Measurements from ENCODE around the gene EFEMP1. TPM values are rescaled to one million over a fixed set of nuclear protein-coding genes. Genes with fewer than 3 reads are reported as not detected.

EFEMP1 gene
- total and polyA plus RNA-seq, 4 donors, result 0.65 to 11.5 (median 6.5) TPM

- no peaks in the 10 kb centered on the region for H3K9me3 ChIP-seq (ENCODE audit: control insufficient read depth in 4 of 4, low read length in 3 of 4)
- H3K36me3 ChIP-seq (ENCODE audit: control insufficient read depth in 4 of 4, insufficient read depth in 3 of 4, low read depth in 1 of 4, low read length in 3 of 4), result no peaks in the 10 kb centered on the region
- H3K4me3 ChIP-seq (ENCODE audit: low read depth in 1 of 3, low read length in 3 of 3), result no peak overlapping the region
- H3K4me1 ChIP-seq (ENCODE audit: control insufficient read depth in 4 of 4, insufficient read depth in 4 of 4, low read length in 3 of 4), result peaks cover 0 to 9% (median 0%) of the 10 kb centered on the region in 4 donors
- H3K27ac ChIP-seq (ENCODE audit: low read depth in 1 of 2, low read length in 2 of 2), result no peak overlapping the region
- no peaks in the 10 kb centered on the region for H3K27me3 ChIP-seq (ENCODE audit: control insufficient read depth in 4 of 4, insufficient read depth in 4 of 4, low read length in 3 of 4)
- H3K9ac ChIP-seq (ENCODE audit: low read depth in 1 of 2, low read length in 2 of 2), result no peak overlapping the region
- no peak for DNase-seq (ENCODE audit: low spot score)
- 93% methylated on average over 6 of the region's 6 CpGs for WGBS
- TF ChIP-seq RXRA (IDR thresholded peaks at IDR 0.05), result no peak
- TF ChIP-seq HNF4A (conservative IDR thresholded peaks at IDR 0.05), result no peak
- no peak for TF ChIP-seq NR2F2 (IDR thresholded peaks at IDR 0.05)
Measured at GRCh38 chr2:55826246-55826645, 97.3 kb downstream of the EFEMP1 start.

- H3K9ac ChIP-seq (ENCODE audit: low read depth in 1 of 2, low read length in 2 of 2), result no peak overlapping the region
- TF ChIP-seq YY1 (IDR thresholded peaks at IDR 0.05), result no peak
- TF ChIP-seq RAD21 (IDR thresholded peaks at IDR 0.05), result no peak
- no peak for TF ChIP-seq MAX (IDR thresholded peaks at IDR 0.05)
- no peak for TF ChIP-seq GABPA (IDR thresholded peaks at IDR 0.05 in 1 of 2, conservative IDR thresholded peaks at IDR 0.05 in 1 of 2)
- no peak for TF ChIP-seq JUND (IDR thresholded peaks at IDR 0.05)
- no peak for TF ChIP-seq NR2F2 (IDR thresholded peaks at IDR 0.05)
- TF ChIP-seq TAF1 (conservative IDR thresholded peaks at IDR 0.05), result no peak
- TF ChIP-seq RXRA (IDR thresholded peaks at IDR 0.05), result no peak
- peaks cover 0 to 9% (median 0%) of the 10 kb centered on the region in 4 donors for H3K4me1 ChIP-seq (ENCODE audit: control insufficient read depth in 4 of 4, insufficient read depth in 4 of 4, low read length in 3 of 4)
- no peaks in the 10 kb centered on the region for H3K27me3 ChIP-seq (ENCODE audit: control insufficient read depth in 4 of 4, insufficient read depth in 4 of 4, low read length in 3 of 4)
- no peaks in the 10 kb centered on the region for H3K9me3 ChIP-seq (ENCODE audit: control insufficient read depth in 4 of 4, low read length in 3 of 4)
- no peak for DNase-seq (ENCODE audit: low spot score)
- H3K4me3 ChIP-seq (ENCODE audit: low read depth in 1 of 3, low read length in 3 of 3), result no peak overlapping the region
- WGBS, result 96% methylated on average over 14 of the region's 14 CpGs
- no peaks in the 10 kb centered on the region for H3K36me3 ChIP-seq (ENCODE audit: control insufficient read depth in 4 of 4, insufficient read depth in 3 of 4, low read depth in 1 of 4, low read length in 3 of 4)
- H3K27ac ChIP-seq (ENCODE audit: low read depth in 1 of 2, low read length in 2 of 2), result no peak overlapping the region
Measured at GRCh38 chr2:55824551-55825096, 99.0 kb downstream of the EFEMP1 start.

Other genes starting within 250 kb of the EFEMP1 start
- 10 to 100 TPM in 1 of 2 donors, 1 to 10 TPM in 1; 8.6 to 11.4 TPM for gene PNPT1, start 229.9 kb downstream of the EFEMP1 start, total RNA-seq
- 1 to 10 TPM; 8.0 to 8.8 TPM for gene PNPT1, start 229.9 kb downstream of the EFEMP1 start, polyA plus RNA-seq